ENCODE results near the gene ZNRF2.

The ZNRF2 gene

DNA sequence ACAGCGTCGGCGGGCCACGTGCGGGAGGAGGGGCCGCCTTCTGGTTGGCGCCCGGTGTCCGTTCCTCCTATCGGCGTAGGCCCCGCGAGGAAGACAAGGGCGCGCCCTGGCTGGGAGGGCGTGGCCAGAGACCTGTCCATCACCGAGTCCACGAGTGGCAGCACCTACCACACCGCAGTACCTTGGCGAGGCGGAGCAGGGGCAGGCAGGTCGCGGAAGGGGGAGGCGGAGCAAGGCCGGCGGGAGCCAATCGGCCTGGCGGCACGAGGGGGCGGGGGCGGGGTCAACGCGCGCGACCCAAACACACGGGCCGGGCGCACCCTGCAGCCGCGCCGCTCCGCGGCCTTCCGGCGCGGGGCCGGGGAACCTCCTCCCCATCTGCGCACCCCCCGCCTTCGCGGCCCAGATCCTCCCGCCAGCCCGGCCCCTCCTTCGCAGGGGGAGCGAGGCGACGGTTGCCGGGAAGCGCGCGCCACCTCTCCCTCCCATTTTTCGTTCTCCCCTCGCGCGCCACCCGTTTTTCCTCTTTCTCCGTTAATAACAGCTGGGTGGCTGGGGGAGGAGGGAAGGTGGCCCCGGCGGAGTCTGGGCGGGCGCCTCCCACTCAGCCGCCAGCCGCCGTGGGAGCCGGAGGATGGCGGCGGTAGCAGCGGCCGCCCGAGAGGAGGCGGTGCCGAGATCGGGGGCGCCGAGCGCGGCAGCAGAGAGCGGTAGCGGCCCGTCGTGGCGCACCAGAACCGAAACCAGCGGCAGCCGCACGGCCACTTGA lies at the start of gene ZNRF2:
ZNRF2 (plus strand) TSS at position 300 of the 769 bp plus-strand sequence. CDS start 761 bp downstream, outside the sequence.
- DNase-seq: peak; percentile 99

GRCh38 chr7:30237271-30237695 lies 47.1 kb upstream of the ZNRF2 start:
- no peak for DNase-seq

DNA sequence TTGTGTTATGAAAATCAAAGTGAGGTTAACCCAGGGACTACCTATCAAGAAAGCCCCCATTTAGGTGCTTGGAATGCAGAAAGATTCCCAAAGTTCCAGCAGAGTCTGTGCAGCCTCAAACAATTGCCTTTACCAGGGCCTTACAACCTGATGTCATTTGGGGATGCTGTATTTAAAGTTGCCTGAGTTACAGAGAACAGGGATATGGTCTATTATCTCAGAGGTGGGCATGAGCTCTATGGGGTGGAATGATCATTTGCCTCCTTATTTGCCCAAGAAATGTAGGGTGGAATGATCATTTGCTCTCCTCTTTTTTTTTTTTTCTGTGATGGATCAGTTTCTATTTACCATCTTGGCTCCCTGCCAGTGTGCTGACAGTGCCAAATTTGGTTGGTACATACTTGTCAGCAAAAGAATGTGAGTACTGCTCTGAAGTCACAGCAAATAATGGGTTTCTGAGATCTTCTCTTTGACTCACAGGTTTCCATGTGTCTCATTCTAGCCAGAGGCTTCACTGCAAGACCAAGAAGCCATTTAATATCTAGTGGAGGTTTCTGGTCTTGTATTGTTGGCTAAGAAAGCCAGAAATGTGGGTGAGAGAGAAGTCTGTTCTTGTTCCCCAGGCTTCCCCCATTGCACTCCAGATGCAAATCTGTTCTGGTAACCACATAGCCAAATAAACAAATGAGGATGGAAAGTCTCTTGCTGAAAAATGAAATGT lies 45.5 kb upstream of the ZNRF2 start:
- DNase-seq: peak; percentile 72

DNA sequence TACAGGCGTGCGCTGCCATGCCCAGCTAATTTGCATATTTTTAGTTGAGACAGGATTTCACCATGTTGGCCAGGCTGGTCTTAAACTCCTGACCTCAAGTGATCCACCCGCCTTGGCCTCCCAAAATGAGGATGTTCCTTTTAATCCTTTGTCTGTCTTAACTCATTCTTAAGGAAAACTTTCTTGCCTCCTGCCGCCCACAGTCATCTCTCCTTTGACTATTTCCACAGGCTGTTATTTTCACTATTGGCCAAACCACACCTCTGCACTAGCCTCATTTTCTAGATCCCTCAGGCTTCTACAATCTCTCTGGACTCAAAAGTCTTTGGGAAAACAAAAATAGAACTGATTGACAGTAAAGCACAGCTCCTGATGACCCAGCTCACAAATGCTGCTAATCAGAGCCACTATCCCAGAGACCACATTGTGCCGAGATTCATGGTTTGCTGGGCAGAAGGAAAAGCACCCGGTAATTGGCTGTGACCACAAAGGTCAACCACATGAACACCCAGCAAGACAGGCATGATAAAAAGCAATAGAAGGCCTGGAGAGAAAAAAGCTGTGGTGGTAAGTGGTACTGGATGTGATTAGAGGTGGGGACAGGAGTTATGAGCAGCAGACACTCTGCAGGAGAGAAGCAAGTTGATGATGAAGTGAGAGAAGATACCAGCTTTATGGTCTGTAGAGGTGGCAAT lies 44.1 kb upstream of the ZNRF2 start:
- DNase-seq: no peak

GRCh38 chr7:30241767-30242166 lies 42.6 kb upstream of the ZNRF2 start:
- no peak for DNase-seq

DNA sequence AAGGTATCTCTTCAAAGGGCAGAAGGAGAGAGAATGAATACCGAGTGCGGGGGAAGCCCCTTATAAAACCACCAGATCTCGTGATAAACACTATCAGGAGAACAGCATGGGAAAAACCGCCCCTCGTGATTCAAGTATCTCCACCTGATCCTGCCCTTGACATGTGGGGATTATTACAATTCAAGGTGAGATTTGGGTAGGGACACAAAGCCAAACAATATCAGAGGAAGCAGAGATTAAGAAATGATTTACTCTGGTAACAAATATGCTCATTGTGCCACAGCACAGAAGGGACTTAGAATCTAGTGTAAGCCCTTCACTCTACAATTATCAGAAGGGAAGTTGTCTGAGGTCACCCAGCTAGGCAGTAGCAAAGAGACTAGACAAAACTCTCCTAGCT lies 40.1 kb upstream of the ZNRF2 start:
- peak; percentile 7 for DNase-seq

GRCh38 chr7:30245913-30246312 lies 38.5 kb upstream of the ZNRF2 start:
- no peak for DNase-seq

DNA sequence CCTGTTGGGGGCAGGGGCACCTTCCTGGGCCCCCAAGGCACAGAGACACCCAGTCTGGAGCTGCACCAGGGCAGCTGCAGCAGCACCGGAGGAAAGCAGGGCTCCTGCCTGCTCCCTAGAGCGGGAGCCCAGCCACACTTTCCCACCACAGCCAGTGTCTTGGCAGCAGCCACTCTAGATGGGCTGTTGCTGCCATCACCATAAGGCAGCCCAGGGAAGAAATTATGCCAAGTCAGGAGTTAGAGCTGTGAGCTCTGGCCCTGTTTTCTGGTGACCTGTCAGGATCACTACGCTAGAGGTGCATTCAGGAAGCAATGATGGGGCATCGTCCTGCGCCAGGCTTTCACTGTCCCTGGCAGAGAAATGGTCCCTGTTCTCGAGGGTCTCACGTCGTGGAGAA lies 38.0 kb upstream of the ZNRF2 start:
- no peak for DNase-seq

DNA sequence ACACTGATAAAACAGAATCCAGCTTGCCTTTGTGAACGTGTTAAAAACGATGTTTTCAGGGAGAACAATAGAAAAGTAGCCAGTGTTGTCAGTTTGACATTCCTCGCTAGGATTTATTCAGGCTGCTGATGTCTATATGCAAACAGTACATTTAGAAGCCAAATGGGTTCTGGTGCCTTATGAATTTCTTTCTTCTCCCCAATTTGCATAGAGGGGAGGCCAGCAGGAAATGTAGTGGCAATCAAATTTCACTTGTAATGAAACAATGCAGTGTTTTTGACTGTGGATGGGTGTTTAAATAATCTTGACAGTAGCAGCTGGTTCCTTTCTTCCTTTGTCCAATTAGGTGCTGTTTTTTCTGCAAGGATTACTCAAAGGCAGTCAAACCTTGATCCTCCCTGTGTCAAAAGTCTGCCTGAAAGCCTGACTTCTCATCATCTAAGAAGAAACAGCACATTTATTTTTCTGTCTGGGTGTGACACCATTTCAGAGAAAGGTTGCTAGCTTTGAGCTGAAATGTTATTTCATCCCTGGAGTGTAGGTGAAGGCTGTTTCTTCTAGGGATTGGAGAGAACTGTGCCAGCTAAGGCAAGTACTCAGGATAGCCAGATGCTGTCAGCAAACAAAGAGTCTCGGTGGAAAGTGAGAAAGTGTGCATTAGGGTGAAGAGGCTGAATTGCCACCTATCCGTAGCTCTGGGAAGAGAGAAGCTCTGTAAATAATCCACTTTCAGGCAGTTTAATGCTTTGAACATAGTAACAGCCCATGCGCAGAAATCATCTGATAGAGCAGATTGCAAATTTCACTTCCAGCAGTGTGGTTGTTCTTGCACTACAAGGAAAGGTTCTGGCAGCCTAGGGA lies 36.6 kb upstream of the ZNRF2 start:
- DNase-seq: no peak

DNA sequence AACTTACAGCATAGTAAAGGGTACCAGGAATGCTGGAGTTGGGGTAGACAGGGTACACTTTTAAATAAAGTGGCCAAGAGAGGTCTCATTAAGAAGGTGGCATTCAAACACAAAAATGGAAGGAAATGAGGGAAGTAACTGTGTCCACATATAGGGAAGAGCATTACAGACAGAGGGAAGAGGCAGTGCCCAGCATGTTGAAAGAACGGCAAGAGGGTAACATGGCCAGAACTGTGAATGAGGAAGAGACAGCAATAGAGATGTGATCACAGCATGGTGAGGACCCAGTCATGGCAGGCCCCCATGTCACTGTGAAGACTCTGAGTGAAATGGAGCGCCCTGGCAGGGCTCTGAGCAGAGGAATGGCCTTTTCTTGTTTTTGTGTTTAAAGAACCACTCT lies 35.1 kb upstream of the ZNRF2 start:
- DNase-seq: no peak

- DNase-seq: no peak
These were observed 34.2 kb upstream of the ZNRF2 start for GRCh38 chr7:30249986-30250774.

GRCh38 chr7:30251708-30252329 lies 32.6 kb upstream of the ZNRF2 start:
- DNase-seq: no peak

DNA sequence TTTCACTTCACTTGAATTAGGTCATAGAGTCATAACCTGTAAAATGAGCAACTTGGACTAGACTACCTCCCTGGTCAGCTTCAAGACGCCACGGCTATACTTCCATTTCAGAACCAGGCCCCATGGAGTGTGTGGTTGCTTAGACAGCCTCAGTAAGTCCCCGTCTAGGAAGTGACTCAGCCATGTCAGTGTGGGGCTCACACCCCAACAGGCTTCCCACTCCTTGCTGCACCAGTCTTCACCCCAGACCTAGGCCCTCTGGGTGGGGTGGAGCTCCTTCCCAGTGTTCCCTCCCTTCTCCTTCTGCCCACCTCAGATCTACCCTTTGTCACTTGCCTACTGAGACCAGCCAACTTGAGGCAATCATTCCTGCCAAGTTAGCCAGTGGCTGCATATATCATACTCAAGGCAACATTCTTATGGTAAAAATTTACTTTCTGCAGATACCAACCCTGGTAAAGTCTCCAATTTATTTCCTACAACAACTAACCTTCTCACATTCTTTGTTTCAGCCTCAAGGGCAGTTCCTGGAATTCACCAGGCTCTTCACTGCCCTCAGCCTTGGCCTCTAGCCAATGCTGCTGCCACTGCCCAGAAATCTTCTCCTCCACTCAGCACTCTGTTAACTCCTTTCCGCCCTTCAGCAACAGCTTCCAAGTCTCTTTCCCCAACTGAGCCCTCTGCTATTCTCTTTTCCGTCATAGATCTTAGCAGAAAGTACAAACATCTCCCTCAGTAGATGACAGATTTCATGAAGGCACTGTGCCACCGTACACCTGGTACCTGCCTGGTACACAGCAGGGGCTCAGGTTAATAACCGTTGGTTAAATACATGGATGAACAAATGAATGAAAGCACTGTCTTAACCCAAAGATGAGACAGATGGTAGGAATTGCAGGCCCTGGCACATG lies 31.3 kb upstream of the ZNRF2 start:
- peak; percentile 5 for DNase-seq

- DNase-seq: no peak
These were observed 30.6 kb upstream of the ZNRF2 start for GRCh38 chr7:30253796-30254165.

GRCh38 chr7:30254248-30254647 lies 30.1 kb upstream of the ZNRF2 start:
- DNase-seq: no peak

DNA sequence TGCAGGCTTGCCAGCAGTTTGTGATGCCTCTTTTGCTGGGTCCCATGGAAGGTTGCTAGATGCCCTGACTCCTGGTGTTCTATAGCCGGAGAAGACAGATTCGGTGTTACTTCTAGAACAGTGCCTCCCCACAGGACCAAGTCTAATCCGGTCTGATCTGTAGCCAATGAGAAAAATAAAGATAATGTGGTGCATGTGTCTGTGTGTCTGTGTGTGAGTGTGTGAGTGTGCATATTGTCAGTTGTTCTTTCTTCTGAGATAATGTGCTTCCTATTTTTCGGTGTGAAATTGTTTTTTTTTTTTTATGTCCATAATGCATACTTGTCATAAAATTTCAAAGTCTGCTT lies 29.7 kb upstream of the ZNRF2 start:
- no peak for DNase-seq

DNA sequence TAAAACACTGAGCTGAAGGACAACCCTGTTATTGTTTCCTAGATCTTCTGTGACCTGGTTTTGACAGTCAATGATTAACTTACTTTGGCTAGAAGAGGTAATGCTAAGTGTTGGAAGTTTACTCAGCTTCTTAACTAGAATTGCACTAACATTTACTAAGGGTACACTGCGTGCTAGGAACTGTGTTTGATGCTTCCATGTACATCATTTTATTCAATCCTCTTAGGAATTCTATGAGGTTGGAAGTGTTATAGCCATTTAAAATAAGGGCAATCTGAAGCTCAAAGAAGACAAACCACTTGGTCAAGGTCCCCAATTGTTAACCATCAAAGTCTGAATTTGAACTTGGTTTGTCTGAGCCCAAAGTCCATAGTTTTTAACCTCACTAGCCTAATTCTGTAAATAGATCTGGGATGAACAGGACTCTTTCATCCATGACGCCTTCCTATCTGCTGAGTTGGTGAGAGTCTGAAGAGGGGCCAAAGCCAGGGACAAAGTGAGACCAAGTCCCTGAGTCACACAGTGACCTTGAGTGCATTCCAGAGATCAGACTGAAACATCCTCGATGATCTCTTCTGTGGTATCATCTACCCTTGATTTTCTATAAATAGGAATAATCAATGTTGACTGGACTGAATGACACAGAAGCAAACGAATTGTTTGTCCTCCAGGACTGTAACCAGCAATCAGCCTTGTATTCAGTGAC lies 29.2 kb upstream of the ZNRF2 start:
- DNase-seq: no peak

DNA sequence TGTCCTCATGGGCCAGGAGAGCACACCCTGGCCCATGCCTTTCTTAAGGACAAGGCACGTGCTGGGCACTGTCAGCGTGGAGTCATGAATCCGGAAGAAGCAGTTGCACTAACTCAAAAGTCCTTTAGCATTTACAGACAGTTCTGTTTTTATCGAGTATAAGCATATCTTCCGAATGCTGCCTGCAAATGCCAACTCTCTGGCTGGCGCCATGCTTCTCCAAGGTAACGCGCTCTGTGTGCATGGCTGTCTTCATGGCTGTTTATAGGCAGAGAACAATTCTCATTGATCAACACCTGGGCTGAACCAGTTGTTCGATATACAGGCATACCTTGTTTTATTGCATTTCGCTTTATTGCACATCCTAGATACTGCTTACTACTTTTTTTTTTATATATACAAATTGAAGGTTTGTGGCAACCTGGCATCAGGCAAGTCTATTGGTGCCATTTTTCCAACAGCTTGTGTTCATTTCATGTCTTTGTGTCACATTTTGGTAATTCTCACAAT lies 28.0 kb upstream of the ZNRF2 start:
- no peak for DNase-seq

DNA sequence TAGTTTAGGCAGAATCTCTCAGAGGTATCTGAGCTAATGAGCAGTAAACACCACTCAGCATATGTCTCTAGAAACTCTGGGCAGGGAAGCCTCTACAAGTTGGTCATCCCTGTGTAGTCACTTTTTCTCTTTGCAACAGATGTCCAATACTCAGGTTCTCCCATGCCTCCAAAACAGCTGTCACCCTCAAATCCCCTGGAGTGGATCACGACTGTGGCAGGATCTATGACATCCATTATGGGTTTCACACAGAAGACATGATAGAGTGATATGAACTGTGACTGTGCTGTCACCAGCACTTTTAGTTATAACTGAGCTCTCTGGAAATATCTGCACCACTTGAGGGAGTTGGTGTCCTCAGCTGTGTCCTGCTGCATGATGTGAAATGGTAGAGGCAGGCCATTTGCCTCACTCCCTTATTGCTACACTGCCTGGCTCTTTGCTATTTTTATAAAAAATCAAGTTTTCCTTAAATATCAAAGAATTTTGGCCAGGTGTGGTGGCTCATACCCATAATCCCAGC lies 24.1 kb upstream of the ZNRF2 start:
- DNase-seq: no peak
